ENCODE results near the gene RDX. TPM values are rescaled to one million over a fixed set of nuclear protein-coding genes. Genes with fewer than 3 reads are reported as not detected.
"Not testable (repeated sequence)": the region's sequence is repeated elsewhere in the genome, so short reads cannot be mapped to it uniquely, and the experiment has no call there.

RDX gene
- total RNA-seq, 1 experiment from 2014 or later: 86.6 TPM

DNA sequence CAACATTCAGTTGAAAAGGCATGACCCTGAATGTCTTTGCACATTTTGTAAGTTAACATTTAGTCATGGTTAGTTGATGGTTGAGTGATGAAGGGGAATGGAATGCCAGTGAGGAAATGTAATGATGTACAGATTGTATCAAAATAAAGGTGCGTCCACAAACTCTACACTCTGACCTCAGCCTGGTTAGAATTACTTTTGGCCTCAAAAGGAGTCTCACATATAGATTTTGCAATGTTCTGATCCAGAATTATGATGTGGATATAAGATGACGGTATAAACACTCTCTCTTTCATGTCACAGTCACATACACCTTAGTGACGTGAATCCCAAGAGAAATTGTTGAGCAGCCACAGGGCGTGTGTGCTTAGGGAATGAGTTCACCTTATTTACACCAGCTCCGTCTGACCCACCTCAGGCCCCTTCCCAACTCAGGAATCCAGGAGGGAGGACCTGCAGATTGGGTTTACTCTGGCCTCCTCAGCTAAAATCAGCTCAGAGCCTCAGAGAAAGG, 100.1 kb downstream of the RDX start:
- Histone ChIP-seq H3K4me2 (ENCODE audit: insufficient read depth, insufficient read length, low read length) (no peak overlapping the region), H4K91ac (ENCODE audit: insufficient read length, low read depth, low read length) (no peak overlapping the region), H3K56ac (ENCODE audit: insufficient read length, low read depth, low read length) (no peak overlapping the region), H3K14ac (ENCODE audit: insufficient read depth, low read length) (no peak overlapping the region), H4K20me1 (ENCODE audit: control insufficient read depth, insufficient read depth, insufficient read length) (no peaks in the 10 kb centered on the region), H3K4ac (ENCODE audit: low read depth, low read length) (no peak overlapping the region), H3K23me2 (ENCODE audit: insufficient read length, low read depth, low read length, poor library complexity, severe bottlenecking) (no peaks in the 10 kb centered on the region), H3K27ac (ENCODE audit: insufficient read length, low read depth, low read length) (no peak overlapping the region), H3K27me3 (ENCODE audit: insufficient read depth, low read length) (no peaks in the 10 kb centered on the region), H4K5ac (ENCODE audit: insufficient read length, low read depth, low read length) (no peak overlapping the region), H2BK5ac (ENCODE audit: insufficient read length, low read length) (no peak overlapping the region), H3K79me2 (ENCODE audit: insufficient read depth, low read length) (no peaks in the 10 kb centered on the region), H2BK120ac (ENCODE audit: low read depth, low read length, poor library complexity, severe bottlenecking) (no peak overlapping the region), H3K9me3 (ENCODE audit: control insufficient read depth, low read depth, low read length) (no peaks in the 10 kb centered on the region), H2BK15ac (ENCODE audit: low read depth, low read length) (no peak overlapping the region), H2AFZ (ENCODE audit: low read length) (no peak overlapping the region), H2AK5ac (ENCODE audit: insufficient read length, low read length) (no peak overlapping the region), H2BK20ac (ENCODE audit: low read depth, low read length, poor library complexity, severe bottlenecking) (no peak overlapping the region), H3K18ac (ENCODE audit: insufficient read length, low read depth, low read length) (no peak overlapping the region), H3K9ac (ENCODE audit: extremely low read depth, insufficient read length, low read length) (no peak overlapping the region), H4K8ac (replicated peaks; ENCODE audit: insufficient read length, low read depth, low read length) (no peak overlapping the region), H3K4me1 (ENCODE audit: insufficient read depth, low read length) (peaks cover 3% of the 10 kb centered on the region; the same call in 1 of the 2 replicates), H3T11ph (ENCODE audit: low read length) (no peak overlapping the region), H3K23ac (ENCODE audit: insufficient read length, low read depth, low read length) (no peak overlapping the region), H3K79me1 (ENCODE audit: insufficient read depth, low read depth, low read length, poor library complexity, severe bottlenecking) (no peaks in the 10 kb centered on the region), H2BK12ac (ENCODE audit: insufficient read length, low read depth, low read length) (no peak overlapping the region)
- Mint-ChIP-seq H3K27ac (peak overlapping the region in 1 of 3 experiments; percentile 78; a peak in 1 of 7 replicates), H3K9me3 (peaks cover 0 to 5% of the 10 kb centered on the region in 2 experiments; a peak in 1 of 5 replicates), H3K4me3 (no peak overlapping the region), H3K36me3 (ENCODE audit: insufficient read depth in 1 of 3, low read depth in 3 of 3) (no peaks in the 10 kb centered on the region), H3K27me3 (ENCODE audit: low read depth) (no peaks in the 10 kb centered on the region), H3K4me1 (peaks cover 18 to 20% of the 10 kb centered on the region in 2 experiments)
- WGBS (ENCODE audit: extremely low coverage, insufficient read length, low lambda C conversion rate): no CpG with 5 or more reads among the region's 5 CpGs
- no peak for DNase-seq
- TF ChIP-seq, protein P1, sequence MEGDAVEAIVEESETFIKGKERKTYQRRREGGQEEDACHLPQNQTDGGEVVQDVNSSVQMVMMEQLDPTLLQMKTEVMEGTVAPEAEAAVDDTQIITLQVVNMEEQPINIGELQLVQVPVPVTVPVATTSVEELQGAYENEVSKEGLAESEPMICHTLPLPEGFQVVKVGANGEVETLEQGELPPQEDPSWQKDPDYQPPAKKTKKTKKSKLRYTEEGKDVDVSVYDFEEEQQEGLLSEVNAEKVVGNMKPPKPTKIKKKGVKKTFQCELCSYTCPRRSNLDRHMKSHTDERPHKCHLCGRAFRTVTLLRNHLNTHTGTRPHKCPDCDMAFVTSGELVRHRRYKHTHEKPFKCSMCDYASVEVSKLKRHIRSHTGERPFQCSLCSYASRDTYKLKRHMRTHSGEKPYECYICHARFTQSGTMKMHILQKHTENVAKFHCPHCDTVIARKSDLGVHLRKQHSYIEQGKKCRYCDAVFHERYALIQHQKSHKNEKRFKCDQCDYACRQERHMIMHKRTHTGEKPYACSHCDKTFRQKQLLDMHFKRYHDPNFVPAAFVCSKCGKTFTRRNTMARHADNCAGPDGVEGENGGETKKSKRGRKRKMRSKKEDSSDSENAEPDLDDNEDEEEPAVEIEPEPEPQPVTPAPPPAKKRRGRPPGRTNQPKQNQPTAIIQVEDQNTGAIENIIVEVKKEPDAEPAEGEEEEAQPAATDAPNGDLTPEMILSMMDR (conservative IDR thresholded peaks at IDR 0.05): no peak

DNA sequence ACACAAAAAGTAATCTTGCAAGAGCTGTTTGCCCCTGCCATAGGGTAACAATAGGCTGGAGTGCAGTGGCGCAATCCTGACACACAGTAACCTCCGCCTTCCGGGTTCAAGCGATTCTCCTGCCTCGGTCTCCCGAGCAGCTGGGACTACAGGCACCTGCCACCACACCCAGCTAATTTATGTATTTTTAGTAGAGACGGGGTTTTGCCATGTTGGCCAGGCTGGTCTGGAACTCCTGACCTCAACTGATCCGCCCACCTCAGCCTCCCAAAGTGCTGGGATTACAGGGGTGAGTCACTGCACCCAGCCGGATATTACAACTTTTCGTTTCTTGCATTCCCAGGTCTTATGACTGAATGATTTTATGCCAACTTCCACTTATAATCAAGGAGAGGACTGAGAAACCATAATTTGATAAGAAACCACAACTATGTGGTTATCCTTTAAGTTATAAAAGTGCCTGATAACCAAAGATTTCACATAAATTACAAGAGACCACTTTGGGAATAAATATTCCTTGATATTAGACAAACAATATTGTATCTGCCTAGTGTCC, 102.1 kb downstream of the RDX start:
- not testable (repeated sequence) for H4K91ac ChIP-seq (ENCODE audit: insufficient read length, low read depth, low read length); H3K9ac ChIP-seq (ENCODE audit: extremely low read depth, insufficient read length, low read length)

More for the DNA sequence above, 102.1 kb downstream of the RDX start:
- not testable (repeated sequence) for H4K5ac ChIP-seq (ENCODE audit: insufficient read length, low read depth, low read length); H3K4me1 ChIP-seq (ENCODE audit: insufficient read depth, low read length); H2BK5ac ChIP-seq (ENCODE audit: insufficient read length, low read length); H2BK15ac ChIP-seq (ENCODE audit: low read depth, low read length); H3K79me2 ChIP-seq (ENCODE audit: insufficient read depth, low read length); H3K23me2 ChIP-seq (ENCODE audit: insufficient read length, low read depth, low read length, poor library complexity, severe bottlenecking); H2BK12ac ChIP-seq (ENCODE audit: insufficient read length, low read depth, low read length); H3K18ac ChIP-seq (ENCODE audit: insufficient read length, low read depth, low read length); H3K56ac ChIP-seq (ENCODE audit: insufficient read length, low read depth, low read length); H3K4me1 Mint-ChIP-seq; H3K4me3 Mint-ChIP-seq; H3K36me3 Mint-ChIP-seq (ENCODE audit: insufficient read depth in 1 of 3, low read depth in 3 of 3); DNase-seq; H3K14ac ChIP-seq (ENCODE audit: insufficient read depth, low read length); H3K27me3 ChIP-seq (ENCODE audit: insufficient read depth, low read length); H3K4ac ChIP-seq (ENCODE audit: low read depth, low read length); H3K79me1 ChIP-seq (ENCODE audit: insufficient read depth, low read depth, low read length, poor library complexity, severe bottlenecking); H3K27ac Mint-ChIP-seq; H2AFZ ChIP-seq (ENCODE audit: low read length); H3K27ac ChIP-seq (ENCODE audit: insufficient read length, low read depth, low read length); H2BK20ac ChIP-seq (ENCODE audit: low read depth, low read length, poor library complexity, severe bottlenecking); H2BK120ac ChIP-seq (ENCODE audit: low read depth, low read length, poor library complexity, severe bottlenecking); H3K4me2 ChIP-seq (ENCODE audit: insufficient read depth, insufficient read length, low read length); H2AK5ac ChIP-seq (ENCODE audit: insufficient read length, low read length); H3K27me3 Mint-ChIP-seq (ENCODE audit: low read depth); H3K23ac ChIP-seq (ENCODE audit: insufficient read length, low read depth, low read length); H3T11ph ChIP-seq (ENCODE audit: low read length); H4K20me1 ChIP-seq (ENCODE audit: control insufficient read depth, insufficient read depth, insufficient read length); H4K8ac ChIP-seq (replicated peaks; ENCODE audit: insufficient read length, low read depth, low read length); H3K9me3 ChIP-seq (ENCODE audit: control insufficient read depth, low read depth, low read length); H3K9me3 Mint-ChIP-seq
- no CpG with 5 or more reads among the region's 10 CpGs for WGBS (ENCODE audit: extremely low coverage, insufficient read length, low lambda C conversion rate)

All from H9 (cell line).